Activated T-cell treated with anti-CD3 and anti-CD28 coated beads, Interleukin-2, amount 50 U/mL, for 24 hours (primary cell): ENCODE measurements around the gene MVB12A.

ENCODE experiments used
- DNase-seq: peaks from one replicate; pipeline ENCODE4 v3.0.0-alpha.2; 2020
- H3K27ac Mint-ChIP-seq: 2 replicates; pipeline ENCODE4 v1.8.0; 2020; ENCODE audit warnings: mild to moderate bottlenecking, mixed read lengths
- H3K27me3 Mint-ChIP-seq: 2 replicates; pipeline ENCODE4 v1.8.0; 2020; ENCODE audit warnings: mixed read lengths
- H3K36me3 Mint-ChIP-seq: 2 replicates; pipeline ENCODE4 v1.8.0; 2020; ENCODE audit warnings: low read depth, mixed read lengths
- H3K4me1 Mint-ChIP-seq: 2 replicates; pipeline ENCODE4 v1.8.0; 2020; ENCODE audit warnings: low read depth, mixed read lengths
- H3K4me3 Mint-ChIP-seq: 2 replicates; pipeline ENCODE4 v1.8.0; 2020; ENCODE audit warnings: mild to moderate bottlenecking, moderate library complexity, mixed read lengths
- H3K9me3 Mint-ChIP-seq: 2 replicates; pipeline ENCODE4 v1.8.0; 2020; ENCODE audit warnings: mixed read lengths

MVB12A gene

GRCh38 chr19:17418710-17419109, 1.1 kb upstream of the MVB12A start:
- no peak for DNase-seq
- Mint-ChIP-seq H3K9me3 (no peaks in the 10 kb centered on the region), H3K27ac (peak overlapping the region; percentile 95), H3K36me3 (peaks cover 45% of the 10 kb centered on the region), H3K4me3 (peak overlapping the region; percentile 89), H3K27me3 (no peaks in the 10 kb centered on the region), H3K4me1 (peaks cover 18% of the 10 kb centered on the region)

- Mint-ChIP-seq H3K4me1 (peaks cover 20% of the 10 kb centered on the region), H3K4me3 (peak overlapping the region; percentile 89), H3K36me3 (peaks cover 42% of the 10 kb centered on the region), H3K27ac (peak overlapping the region; percentile 95), H3K9me3 (no peaks in the 10 kb centered on the region), H3K27me3 (no peaks in the 10 kb centered on the region)
- DNase-seq, result no peak
Observed at GRCh38 chr19:17419154-17419620, 660 bp upstream of the MVB12A start.

- no peaks in the 10 kb centered on the region for H3K27me3 Mint-ChIP-seq
- H3K27ac Mint-ChIP-seq, result peak overlapping the region; percentile 85
- H3K4me3 Mint-ChIP-seq, result peak overlapping the region; percentile 89
- H3K9me3 Mint-ChIP-seq, result no peaks in the 10 kb centered on the region
- peaks cover 29% of the 10 kb centered on the region for H3K36me3 Mint-ChIP-seq
- no peak for DNase-seq
- peaks cover 22% of the 10 kb centered on the region for H3K4me1 Mint-ChIP-seq
Observed at GRCh38 chr19:17420475-17420924, 653 bp downstream of the MVB12A start.

GRCh38 chr19:17421942-17422341, 2.1 kb downstream of the MVB12A start:
- DNase-seq, result no peak
- Mint-ChIP-seq H3K36me3 (peaks cover 20% of the 10 kb centered on the region), H3K4me3 (no peak overlapping the region), H3K4me1 (peaks cover 22% of the 10 kb centered on the region), H3K27me3 (no peaks in the 10 kb centered on the region), H3K9me3 (no peaks in the 10 kb centered on the region), H3K27ac (no peak overlapping the region)

- Mint-ChIP-seq H3K27ac (no peak overlapping the region), H3K36me3 (peaks cover 18% of the 10 kb centered on the region), H3K9me3 (no peaks in the 10 kb centered on the region), H3K4me3 (no peak overlapping the region), H3K27me3 (no peaks in the 10 kb centered on the region), H3K4me1 (peaks cover 21% of the 10 kb centered on the region)
- no peak for DNase-seq
Observed at GRCh38 chr19:17423429-17424208, 3.8 kb downstream of the MVB12A start.

GRCh38 chr19:17424743-17425365, 5.0 kb downstream of the MVB12A start:
- Mint-ChIP-seq H3K27me3 (no peaks in the 10 kb centered on the region), H3K4me1 (peaks cover 11% of the 10 kb centered on the region), H3K9me3 (no peaks in the 10 kb centered on the region), H3K27ac (no peak overlapping the region), H3K36me3 (peaks cover 16% of the 10 kb centered on the region), H3K4me3 (no peak overlapping the region)
- peak; percentile 49 for DNase-seq

- no peak overlapping the region for H3K27ac Mint-ChIP-seq
- DNase-seq, result no peak
- H3K4me1 Mint-ChIP-seq, result peaks cover 1% of the 10 kb centered on the region
- no peaks in the 10 kb centered on the region for H3K36me3 Mint-ChIP-seq
- no peaks in the 10 kb centered on the region for H3K27me3 Mint-ChIP-seq
- H3K9me3 Mint-ChIP-seq, result no peaks in the 10 kb centered on the region
- no peak overlapping the region for H3K4me3 Mint-ChIP-seq
Observed at GRCh38 chr19:17429641-17430113, 9.8 kb downstream of the MVB12A start.

- Mint-ChIP-seq H3K27ac (no peak overlapping the region), H3K9me3 (no peaks in the 10 kb centered on the region), H3K4me1 (no peaks in the 10 kb centered on the region), H3K36me3 (no peaks in the 10 kb centered on the region), H3K4me3 (no peak overlapping the region), H3K27me3 (no peaks in the 10 kb centered on the region)
- no peak for DNase-seq
Observed at GRCh38 chr19:17431417-17431816, 11.6 kb downstream of the MVB12A start.

- Mint-ChIP-seq H3K4me1 (no peaks in the 10 kb centered on the region), H3K27me3 (no peaks in the 10 kb centered on the region), H3K9me3 (no peaks in the 10 kb centered on the region), H3K27ac (no peak overlapping the region), H3K36me3 (no peaks in the 10 kb centered on the region), H3K4me3 (no peak overlapping the region)
- DNase-seq, result no peak
Observed at GRCh38 chr19:17435218-17435617, 15.4 kb downstream of the MVB12A start.

GRCh38 chr19:17436094-17436873, 16.4 kb downstream of the MVB12A start:
- Mint-ChIP-seq H3K27ac (no peak overlapping the region), H3K9me3 (no peaks in the 10 kb centered on the region), H3K4me3 (no peak overlapping the region), H3K4me1 (no peaks in the 10 kb centered on the region), H3K27me3 (no peaks in the 10 kb centered on the region), H3K36me3 (no peaks in the 10 kb centered on the region)
- DNase-seq, result no peak

GRCh38 chr19:17436874-17437267, 17.0 kb downstream of the MVB12A start:
- Mint-ChIP-seq H3K36me3 (no peaks in the 10 kb centered on the region), H3K4me3 (no peak overlapping the region), H3K4me1 (no peaks in the 10 kb centered on the region), H3K9me3 (no peaks in the 10 kb centered on the region), H3K27me3 (no peaks in the 10 kb centered on the region), H3K27ac (no peak overlapping the region)
- no peak for DNase-seq

GRCh38 chr19:17441241-17442021, 21.6 kb downstream of the MVB12A start:
- no peaks in the 10 kb centered on the region for H3K9me3 Mint-ChIP-seq
- DNase-seq, result peak; percentile 53
- no peaks in the 10 kb centered on the region for H3K4me1 Mint-ChIP-seq

GRCh38 chr19:17445526-17446165, 25.8 kb downstream of the MVB12A start:
- Mint-ChIP-seq H3K36me3 (no peaks in the 10 kb centered on the region), H3K27ac (no peak overlapping the region), H3K4me1 (peaks cover 10% of the 10 kb centered on the region), H3K4me3 (no peak overlapping the region), H3K9me3 (peaks cover 2% of the 10 kb centered on the region), H3K27me3 (peaks cover 14% of the 10 kb centered on the region)
- DNase-seq, result no peak

More at GRCh38 chr19:17441241-17442021, 21.6 kb downstream of the MVB12A start:
- no peak overlapping the region for H3K27ac Mint-ChIP-seq
- H3K36me3 Mint-ChIP-seq, result no peaks in the 10 kb centered on the region
- no peak overlapping the region for H3K4me3 Mint-ChIP-seq
- no peaks in the 10 kb centered on the region for H3K27me3 Mint-ChIP-seq
